Psoas muscle (tissue), 8 donors: Measurements from ENCODE around the gene COL4A1. TPM values are rescaled to one million over a fixed set of nuclear protein-coding genes. Genes with fewer than 3 reads are reported as not detected.

Source experiments
- ATAC-seq, 4 donors: fragments of 200-7000 bp; cut with Tn5 transposase; one replicate each; pipeline ENCODE4 v1.9.1; 2020; ENCODE audit warnings: moderate library complexity in 3 of 4, mild to moderate bottlenecking in 2 of 4
- DNase-seq, 2 donors: peaks; one replicate each; pipeline ENCODE4 v3.0.0-alpha.2; 2020
- H3K27ac ChIP-seq: fragments of 200-600 bp; one replicate; pipeline ENCODE4 v1.8.0; 2022
- H3K27me3 ChIP-seq, 3 donors: fragments of 200-600 bp in 1 of 3; one replicate each; pipeline versions ENCODE4 v1.6.1 to v1.8.0; 2013 to 2022; ENCODE audit warnings: low read length in 2 of 3, mild to moderate bottlenecking in 2 of 3, moderate library complexity in 1 of 3; ENCODE audit not compliant: insufficient read depth in 3 of 3
- H3K36me3 ChIP-seq, 2 donors: fragments of 200-600 bp in 1 of 2; one replicate each; pipeline versions ENCODE4 v1.6.1 to v1.8.0; 2013 to 2022; ENCODE audit warnings: low read depth in 1 of 2, mild to moderate bottlenecking in 1 of 2, moderate library complexity in 1 of 2; ENCODE audit not compliant: insufficient read depth in 1 of 2
- H3K4me1 ChIP-seq: fragments of 200-600 bp; one replicate; pipeline ENCODE4 v1.8.0; 2022
- H3K4me3 ChIP-seq: fragments of 200-600 bp; one replicate; pipeline ENCODE4 v1.8.0; 2022; ENCODE audit warnings: mild to moderate bottlenecking
- H3K9me3 ChIP-seq: fragments of 200-600 bp; one replicate; pipeline ENCODE4 v1.8.0; 2022
- CTCF ChIP-seq: fragments of 200-600 bp; IDR thresholded peaks from one replicate; pipeline ENCODE4 v1.8.0; 2022; ENCODE audit warnings: antibody characterized with exemption
- WGBS, 3 donors: extraction: QIAGEN DNeasy Blood & Tissue Kit; methylation state at CpG; one replicate each; pipeline versions ENCODE4 v1.1.6 to v1.1.7; 2013; 5-methylcytosine and 5-hydroxymethylcytosine counted together
- intact Hi-C, 2 donors: fragments of 100-400 bp; cut with DNase I; formaldehyde crosslinking; loops; one replicate each; pipeline versions ENCODE4 v1.11.0 to v1.14.2; 2022
- polyA plus RNA-seq, 3 donors: library from polyadenylated mRNA; stranded (reverse); fragments of 200-250 nt; gene quantifications; one replicate each; pipeline ENCODE4 v1.2.3, GENCODE V29; 2013
- total RNA-seq, 4 donors: library from RNA; stranded (reverse); fragmentation: NEBNext Ultra II Directional in 2 of 4; extraction: Animal tissue kit (Norgen Biotek cat#: 25700) in 2 of 4; gene quantifications; one replicate each; pipeline versions ENCODE4 v1.2.1 to v1.2.4, GENCODE V29; 2021 to 2023
- donor health status: healthy with polysubstance abuse.
- donor health status: DM: no; HTN: no; CAD: no; lungs with moderate emphysema.
- donor health status: Bipolar disorder and iron deficiency.
- donor health status: healthy.
- donor health status: DM: yes; HTN: yes; CAD: no.
- donor health status: DM: no; HTN: no; CAD: no.
- donor health status: DM: no; HTN: no; CAD: no.
- donor health status: DM: yes; HTN: yes; CAD: no.

The COL4A1 gene
- total and polyA plus RNA-seq, 7 donors: 39.0 to 127 (median 97.0) TPM

DNA sequence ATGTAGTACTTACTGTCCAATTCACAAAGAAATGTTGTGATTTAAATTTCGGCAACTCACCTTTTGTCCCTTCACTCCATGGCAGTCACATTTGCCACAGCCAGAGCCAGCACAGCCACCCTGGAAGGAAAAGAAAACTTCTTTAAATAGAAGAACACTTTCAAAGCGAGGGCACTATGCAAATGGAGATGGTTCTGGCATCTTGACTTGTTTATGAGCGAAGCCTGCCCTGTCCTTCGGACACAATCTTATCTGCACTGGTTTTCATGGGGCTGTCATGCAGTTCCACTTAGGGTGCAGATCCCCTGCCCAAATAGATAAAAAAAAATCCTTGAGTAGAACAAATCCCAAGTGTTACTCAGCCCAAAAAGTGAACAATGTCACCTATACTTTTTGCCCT lies 64.3 kb downstream of the COL4A1 start:
- 70 to 86% (median 73%) methylated on average over 4 of the region's 4 CpGs for WGBS, 3 donors
- no peak overlapping the region for H3K4me3 ChIP-seq
- TF ChIP-seq CTCF: no peak

GRCh38 chr13:110240943-110241342 lies 66.0 kb downstream of the COL4A1 start:
- WGBS, 3 donors: 82 to 87% (median 86%) methylated on average over 7 of the region's 7 CpGs
- TF ChIP-seq CTCF: no peak
- no peak for ATAC-seq
- peaks cover 8% of the 10 kb centered on the region for H3K4me1 ChIP-seq
- no peaks in the 10 kb centered on the region for H3K27me3 ChIP-seq
- no peak overlapping the region for H3K4me3 ChIP-seq
- no peak for DNase-seq
- no peak overlapping the region for H3K27ac ChIP-seq
- no peaks in the 10 kb centered on the region for H3K36me3 ChIP-seq
- H3K9me3 ChIP-seq: no peaks in the 10 kb centered on the region
- intact Hi-C loops: no loop called here

More for the DNA sequence above, 64.3 kb downstream of the COL4A1 start:
- Histone ChIP-seq H3K27me3 (peaks cover 0 to 7% (median 0%) of the 10 kb centered on the region in 3 donors), H3K27ac (no peak overlapping the region), H3K9me3 (no peaks in the 10 kb centered on the region), H3K36me3 (no peaks in the 10 kb centered on the region), H3K4me1 (peaks cover 16% of the 10 kb centered on the region)
- intact Hi-C loops: no loop called here
- no peak for ATAC-seq
- no peak for DNase-seq

GRCh38 chr13:110240352-110240751 lies 66.6 kb downstream of the COL4A1 start:
- H3K27ac ChIP-seq: no peak overlapping the region
- no peaks in the 10 kb centered on the region for H3K9me3 ChIP-seq
- no peaks in the 10 kb centered on the region for H3K27me3 ChIP-seq
- H3K4me1 ChIP-seq: peaks cover 5% of the 10 kb centered on the region
- H3K4me3 ChIP-seq: no peak overlapping the region
- DNase-seq (peak in 1 of 2 donors; percentile 58), ATAC-seq (no peak)
- TF ChIP-seq CTCF: no peak
- intact Hi-C loops: no loop called here
- H3K36me3 ChIP-seq: no peaks in the 10 kb centered on the region
- 72 to 75% (median 72%) methylated on average over 10 of the region's 10 CpGs for WGBS, 3 donors

DNA sequence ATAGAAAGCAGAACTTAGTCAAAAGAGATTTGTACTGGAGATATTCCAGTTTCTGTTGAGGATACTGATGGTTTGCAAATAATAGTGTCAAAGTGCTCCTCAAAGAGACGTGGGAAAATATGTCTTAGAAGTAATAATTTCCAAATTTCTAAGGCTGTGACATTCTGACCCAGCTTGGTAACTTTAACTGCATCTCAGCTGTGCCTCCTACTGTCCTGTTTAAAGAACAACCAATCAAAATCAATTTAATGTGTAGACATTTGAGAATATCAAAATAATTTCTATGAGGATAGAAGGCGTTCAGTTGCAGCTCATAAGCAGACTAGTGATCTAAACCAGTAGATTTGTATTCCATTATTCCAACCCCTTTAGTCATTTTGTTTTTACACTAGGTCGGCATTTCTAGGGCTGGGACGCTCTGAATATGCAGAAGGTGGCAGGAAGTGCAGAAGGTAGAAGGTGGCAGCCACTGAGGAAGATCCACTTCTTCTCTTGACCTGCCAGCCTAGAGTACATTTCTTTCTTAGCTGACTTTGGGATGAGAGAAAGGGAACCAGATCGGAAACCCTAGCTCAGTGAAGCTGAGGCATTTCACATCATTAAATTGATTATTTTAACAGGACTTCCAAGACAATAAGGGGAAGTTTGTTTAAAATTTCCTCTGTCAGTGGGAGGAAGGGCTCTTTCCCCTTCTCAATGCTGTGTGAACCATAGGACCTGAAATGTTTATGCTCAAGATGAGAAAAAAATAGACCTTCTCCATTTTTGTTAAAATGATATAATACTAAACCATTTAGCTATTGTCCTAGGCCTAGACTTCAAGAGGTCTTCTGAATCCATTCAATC lies 67.5 kb downstream of the COL4A1 start:
- Histone ChIP-seq H3K27me3 (peaks cover 0 to 3% (median 0%) of the 10 kb centered on the region in 3 donors), H3K27ac (peak overlapping the region; percentile 25), H3K9me3 (no peaks in the 10 kb centered on the region), H3K4me3 (no peak overlapping the region), H3K4me1 (peaks cover 5% of the 10 kb centered on the region), H3K36me3 (no peaks in the 10 kb centered on the region)
- WGBS, 3 donors: 49 to 61% (median 56%) methylated on average over 5 of the region's 5 CpGs
- intact Hi-C loops: no loop called here
- no peak for ATAC-seq
- DNase-seq: no peak
- TF ChIP-seq CTCF: no peak
